ENCODE results near the gene SLAMF1.

SLAMF1 gene

GRCh38 chr1:160558660-160559380 lies 88.0 kb downstream of the SLAMF1 start:
- DNase-seq, result no peak
